HG03039 (cell line): Measurements from ENCODE around the gene SLC35E2B.
"Not testable (repeated sequence)": the region's sequence is repeated elsewhere in the genome, so short reads cannot be mapped to it uniquely, and the experiment has no call there.

ENCODE experiments used
- ATAC-seq: cut with Tn5 transposase; IDR thresholded peaks from one replicate; pipeline ENCODE4 v1.9.1; 2021; ENCODE audit warnings: mild to moderate bottlenecking, moderate library complexity; ENCODE audit not compliant: unreplicated experiment

Gene SLC35E2B

DNA sequence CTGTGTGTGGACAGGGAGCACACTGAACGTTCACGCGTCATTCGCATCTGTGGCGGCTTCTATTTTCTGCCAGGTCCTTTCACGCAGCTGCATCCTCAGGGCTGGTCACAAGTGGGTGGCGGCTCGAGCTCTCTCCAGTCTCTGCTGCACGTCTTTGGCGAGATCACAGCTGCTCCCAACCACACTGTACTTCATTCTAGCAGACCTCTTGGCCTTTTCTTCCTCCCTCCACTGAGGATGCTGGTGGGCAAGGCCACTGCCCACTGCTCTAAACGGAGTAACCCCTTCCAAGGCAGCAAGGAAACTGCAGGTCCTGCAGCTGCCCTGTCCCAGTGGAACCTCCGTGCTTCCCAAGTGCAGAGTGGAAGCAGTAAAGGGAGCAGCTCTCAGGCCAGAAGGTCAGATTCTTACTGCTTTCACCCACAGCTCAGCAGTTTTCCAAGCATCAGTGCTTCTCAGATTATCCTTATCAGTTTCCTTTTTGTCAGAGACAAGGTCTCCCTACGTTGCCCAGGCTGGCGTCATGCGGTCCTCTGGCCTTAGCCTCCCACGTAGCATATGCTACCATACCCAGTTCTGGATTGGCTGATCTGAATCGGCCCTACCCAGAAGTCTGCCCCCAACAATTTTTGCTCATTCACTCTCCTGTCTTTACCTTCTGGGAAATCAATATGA, 44.9 kb downstream of the SLC35E2B start:
- ATAC-seq: not testable (repeated sequence)

GRCh38 chr1:1646326-1646725, 46.3 kb downstream of the SLC35E2B start:
- ATAC-seq: not testable (repeated sequence)

GRCh38 chr1:1640711-1641461, 51.7 kb downstream of the SLC35E2B start:
- ATAC-seq: not testable (repeated sequence)

DNA sequence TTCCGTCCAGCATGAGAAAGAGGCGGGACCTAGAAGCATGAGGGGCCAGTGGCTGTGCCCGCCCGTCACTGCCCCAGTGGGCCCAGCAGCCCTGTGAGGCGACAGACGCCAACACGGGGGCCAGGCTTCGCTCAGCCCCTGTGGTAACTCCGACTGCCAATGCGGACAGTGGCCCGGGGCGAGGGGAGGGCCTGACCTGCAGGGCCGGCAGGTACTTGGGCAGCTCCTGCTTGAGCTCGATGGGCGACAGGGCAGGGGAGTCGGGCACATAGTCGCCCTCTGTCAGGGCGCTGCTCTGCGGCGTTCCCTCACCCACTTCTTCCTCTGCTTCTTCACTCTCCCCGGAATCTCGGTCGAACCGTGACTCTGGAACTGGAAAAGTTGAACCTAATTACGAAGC, 52.5 kb downstream of the SLC35E2B start:
- ATAC-seq: not testable (repeated sequence)

DNA sequence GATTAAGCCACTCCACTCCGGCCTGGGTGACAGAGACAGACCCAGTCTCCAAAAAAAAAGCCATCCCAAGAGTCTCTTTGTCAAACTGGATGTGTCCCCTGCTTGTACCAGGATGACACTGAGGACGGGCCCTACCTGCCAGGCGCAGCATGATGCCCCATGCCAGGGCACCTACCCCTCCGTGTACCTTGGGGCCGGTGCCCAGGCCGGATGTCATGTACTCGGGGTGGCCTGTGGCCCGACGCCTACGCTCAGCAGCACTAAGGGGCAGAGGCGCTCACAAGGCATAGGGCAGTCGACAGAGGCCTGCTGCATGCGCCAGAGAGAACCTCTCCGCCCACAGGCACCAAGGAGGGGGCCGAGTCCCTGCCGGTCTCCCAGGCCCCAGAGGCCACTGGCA, 53.2 kb downstream of the SLC35E2B start:
- ATAC-seq: not testable (repeated sequence)

DNA sequence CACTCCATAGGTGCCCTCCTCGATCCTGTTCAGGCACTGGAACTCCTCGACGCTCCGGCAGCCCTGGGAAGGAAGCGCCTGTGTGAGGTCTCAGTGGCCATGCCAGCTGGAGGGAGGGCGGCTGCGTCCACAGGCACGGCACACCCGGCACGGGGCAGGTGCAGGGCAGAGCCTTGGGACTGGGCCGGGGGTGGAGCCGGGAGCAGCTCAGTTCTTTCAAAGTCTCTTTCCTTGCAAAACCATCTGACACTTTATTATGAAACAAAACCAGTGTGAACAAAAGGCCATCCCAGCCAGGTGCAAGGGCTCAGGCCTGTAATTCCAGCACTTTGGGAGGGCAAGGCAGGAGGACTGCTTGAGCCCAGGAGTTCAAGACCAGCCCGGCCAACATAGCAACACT, 54.1 kb downstream of the SLC35E2B start:
- ATAC-seq: not testable (repeated sequence)

DNA sequence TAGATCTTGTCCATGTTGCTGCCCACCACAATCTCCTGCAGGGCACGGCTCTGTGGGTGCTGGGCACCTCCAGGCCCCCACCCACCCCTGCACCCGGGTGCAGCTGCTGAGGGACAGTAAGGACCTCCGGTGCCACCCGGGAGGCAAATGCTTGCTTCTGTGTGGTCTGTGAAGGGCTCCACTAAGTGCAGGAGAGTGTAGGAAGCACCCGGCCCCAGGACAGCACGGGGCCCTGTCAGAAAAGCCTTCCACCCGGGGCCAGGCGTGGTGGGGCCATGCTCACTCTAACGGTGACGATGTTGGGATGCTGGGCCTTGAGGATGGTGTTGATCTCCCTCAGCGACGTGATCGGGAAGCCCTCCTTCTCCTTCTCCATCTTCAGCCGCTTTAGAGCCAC, 55.1 kb downstream of the SLC35E2B start:
- ATAC-seq: not testable (repeated sequence)

GRCh38 chr1:1636621-1637478, 55.7 kb downstream of the SLC35E2B start:
- ATAC-seq: not testable (repeated sequence)

GRCh38 chr1:1634613-1635012, 58.0 kb downstream of the SLC35E2B start:
- not testable (repeated sequence) for ATAC-seq

DNA sequence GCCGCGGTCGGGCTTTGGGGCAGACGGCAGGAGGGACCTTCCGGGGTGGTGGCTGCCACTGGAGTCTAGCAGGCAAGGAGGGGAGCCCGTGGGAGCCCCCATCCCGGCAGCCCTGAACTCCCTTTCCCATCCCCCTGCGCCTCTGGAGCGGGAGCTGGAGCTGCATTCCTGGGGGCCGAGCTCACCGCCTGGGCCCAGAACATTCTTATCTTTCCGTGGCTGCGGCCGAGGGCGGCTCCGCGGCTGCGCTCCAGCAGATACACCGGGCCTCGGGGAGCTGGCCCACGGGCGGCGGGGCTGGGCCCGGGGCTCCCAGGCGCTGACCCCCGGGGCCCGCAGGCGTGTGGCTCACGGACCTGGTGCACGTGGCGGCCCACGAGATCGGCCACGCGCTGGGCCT, 59.2 kb downstream of the SLC35E2B start:
- not testable (repeated sequence) for ATAC-seq

DNA sequence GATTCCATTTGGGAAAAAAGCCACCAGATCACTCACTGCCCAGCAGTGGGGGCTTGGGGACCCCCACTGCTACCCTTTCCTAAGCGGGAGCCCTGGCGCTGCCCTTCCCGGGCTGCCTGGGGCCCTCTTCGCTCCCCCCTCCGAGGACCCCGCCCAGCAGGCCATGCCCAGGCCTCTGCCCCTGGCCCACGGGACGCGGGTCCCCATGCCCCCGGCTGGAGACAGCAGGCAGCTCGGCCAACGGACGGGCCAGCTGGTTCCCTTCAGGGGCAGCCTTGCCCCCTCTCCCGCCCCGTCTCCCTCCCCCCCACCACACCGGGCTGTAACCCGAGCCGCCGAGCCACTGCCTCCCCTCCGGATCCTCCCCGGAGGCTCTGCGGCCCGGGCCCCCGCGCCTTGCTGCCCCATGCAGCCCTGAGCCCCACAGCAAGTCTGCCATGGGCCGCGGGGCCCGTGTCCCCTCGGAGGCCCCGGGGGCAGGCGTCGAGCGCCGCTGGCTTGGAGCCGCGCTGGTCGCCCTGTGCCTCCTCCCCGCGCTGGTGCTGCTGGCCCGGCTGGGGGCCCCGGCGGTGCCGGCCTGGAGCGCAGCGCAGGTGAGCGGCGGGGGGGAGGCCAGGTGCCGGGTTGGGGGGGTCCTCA, 60.7 kb downstream of the SLC35E2B start, which contains the start of gene MMP23B:
MMP23B (plus strand) TSS at position 392 of the 639 bp plus-strand sequence; CDS start at position 438, 46 bp downstream.
- ATAC-seq: no peak

DNA sequence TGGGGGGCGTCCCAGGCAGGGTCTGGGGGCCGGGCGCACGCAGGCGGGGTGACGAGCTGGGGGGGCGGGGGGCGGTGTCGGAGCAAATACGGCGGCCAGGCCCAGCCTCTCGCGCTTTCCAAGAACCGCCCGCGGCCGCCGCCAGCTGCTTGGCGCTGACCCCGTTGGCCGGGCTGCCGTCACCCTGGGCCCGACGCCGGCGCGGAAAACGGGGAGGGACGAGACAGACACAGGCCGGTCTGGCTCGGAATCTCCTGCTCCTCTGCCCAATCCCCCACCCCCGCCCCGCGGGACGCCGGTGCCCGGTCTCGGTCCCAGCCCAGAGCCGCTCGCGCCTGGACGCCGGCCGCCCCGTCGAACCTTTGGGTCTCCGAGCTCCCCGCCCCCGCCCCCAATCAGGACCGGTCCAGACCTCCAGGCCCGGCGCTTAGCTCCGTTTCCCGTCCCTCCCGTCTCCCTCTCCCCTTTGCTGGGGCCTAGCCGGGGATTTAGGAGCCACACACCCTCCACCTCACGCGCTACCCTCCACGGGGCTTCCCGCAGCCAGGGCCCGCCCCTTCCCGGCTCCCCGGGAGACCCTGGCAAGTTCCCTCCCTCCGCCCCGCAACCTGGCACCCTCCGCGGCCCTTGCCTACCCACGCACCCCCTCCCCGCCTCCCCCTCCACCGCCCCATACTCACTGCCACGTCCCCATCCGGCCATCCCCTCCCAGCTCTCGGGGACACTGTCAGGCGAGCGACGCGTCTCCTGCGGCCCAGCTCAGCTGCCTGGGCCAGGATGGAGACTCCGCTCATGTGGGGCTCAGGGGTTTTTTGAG, 61.4 kb downstream of the SLC35E2B start:
- no peak for ATAC-seq

DNA sequence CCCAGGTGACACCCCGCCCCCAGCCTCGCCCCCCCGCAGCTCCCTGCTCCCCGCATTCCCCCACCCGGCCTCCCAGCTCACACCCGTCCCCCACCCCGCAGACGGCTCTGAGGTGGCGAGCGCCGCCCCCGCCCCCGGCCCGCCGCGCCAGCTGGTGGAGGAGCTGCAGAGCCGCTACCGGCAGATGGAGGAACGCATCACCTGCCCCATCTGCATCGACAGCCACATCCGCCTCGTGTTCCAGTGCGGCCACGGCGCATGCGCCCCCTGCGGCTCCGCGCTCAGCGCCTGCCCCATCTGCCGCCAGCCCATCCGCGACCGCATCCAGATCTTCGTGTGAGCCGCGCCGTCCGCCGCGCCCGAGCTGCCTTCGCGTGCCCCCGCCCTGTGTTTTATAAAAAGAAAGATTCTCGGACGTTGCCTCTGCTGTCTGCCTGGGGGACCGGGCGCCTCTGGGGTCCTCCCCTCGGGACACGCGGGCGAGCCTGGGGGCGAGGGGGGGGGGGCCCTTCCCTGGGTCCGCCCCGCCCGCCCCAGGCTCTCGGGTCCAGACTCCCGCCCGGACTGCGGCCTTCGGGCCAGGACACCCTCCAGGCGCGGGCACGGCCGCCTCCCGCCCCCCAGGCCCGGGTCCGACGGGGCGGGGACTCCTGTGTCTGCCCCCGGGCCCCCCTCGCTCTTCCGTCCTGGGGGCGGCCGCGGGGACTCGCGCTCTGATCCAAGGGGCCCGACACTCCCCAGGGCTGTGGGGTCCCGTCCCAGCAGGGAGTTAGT, 62.2 kb downstream of the SLC35E2B start:
- ATAC-seq: no peak

DNA sequence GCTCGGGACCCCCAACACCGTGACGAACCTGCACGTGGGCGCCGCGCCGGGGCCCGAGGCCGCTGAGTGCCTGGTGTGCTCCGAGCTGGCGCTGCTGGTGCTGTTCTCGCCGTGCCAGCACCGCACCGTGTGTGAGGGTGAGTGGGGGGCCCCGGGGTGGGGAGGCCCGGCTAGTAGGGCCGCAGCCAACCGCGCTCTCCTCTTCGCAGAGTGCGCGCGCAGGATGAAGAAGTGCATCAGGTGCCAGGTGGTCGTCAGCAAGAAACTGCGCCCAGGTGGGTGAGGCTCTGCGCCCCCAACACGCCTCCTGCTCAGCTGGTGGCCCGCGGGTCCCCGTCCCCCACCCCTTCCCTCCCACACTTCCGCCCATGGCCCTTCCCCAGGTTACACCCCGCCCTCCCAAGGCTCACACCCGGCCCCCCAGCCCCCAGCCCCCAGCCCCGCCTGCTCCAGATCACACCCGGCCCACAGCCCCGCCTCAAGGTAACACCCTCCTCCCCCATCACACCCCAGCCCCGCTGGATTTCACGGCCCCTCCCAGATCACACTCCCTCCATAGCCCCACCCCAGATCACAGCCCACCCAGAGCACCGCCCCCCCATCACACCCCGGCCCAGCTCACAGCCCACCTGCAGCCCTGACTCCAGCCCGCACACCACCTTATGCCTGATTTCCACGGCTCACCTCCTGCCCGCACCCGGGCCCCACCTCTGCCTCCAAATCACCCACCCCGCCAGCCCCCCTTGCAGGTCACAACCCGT, 63.0 kb downstream of the SLC35E2B start:
- no peak for ATAC-seq

DNA sequence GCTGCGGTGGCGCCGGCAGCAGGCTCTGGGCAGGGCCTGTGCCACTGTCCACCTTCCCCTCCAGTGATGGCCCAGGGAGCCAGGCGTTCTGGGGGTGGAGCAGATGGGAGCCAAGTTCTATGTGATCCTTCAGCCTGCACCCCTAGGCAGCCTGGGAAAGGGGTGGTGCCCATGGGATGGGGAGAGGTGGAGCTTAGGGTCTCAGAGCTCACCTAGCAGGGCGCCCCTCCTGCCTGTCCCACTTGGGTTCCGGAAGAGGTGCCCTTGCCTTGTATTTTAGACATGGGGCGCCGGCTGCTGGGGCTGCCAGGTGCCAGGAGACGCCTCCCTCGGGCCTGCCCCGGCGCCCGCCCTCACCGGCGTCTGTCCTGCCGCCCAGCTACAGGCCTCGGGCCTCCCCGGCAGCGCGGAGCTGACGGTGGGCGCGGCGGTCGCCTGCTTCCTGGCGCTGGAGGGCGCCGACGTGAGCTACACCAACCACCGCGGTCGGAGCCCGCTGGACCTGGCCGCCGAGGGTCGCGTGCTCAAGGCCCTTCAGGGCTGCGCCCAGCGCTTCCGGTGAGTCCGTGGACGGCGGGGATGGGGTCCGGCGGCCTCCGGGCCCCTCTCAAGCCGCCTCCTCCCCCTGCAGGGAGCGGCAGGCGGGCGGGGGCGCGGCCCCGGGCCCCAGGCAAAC, 63.7 kb downstream of the SLC35E2B start:
- no peak for ATAC-seq

GRCh38 chr1:1627829-1628753, 64.5 kb downstream of the SLC35E2B start:
- ATAC-seq: no peak
